GM12878 (cell line): ENCODE results near the gene TRIM26. TPM values are rescaled to one million over a fixed set of nuclear protein-coding genes. Genes with fewer than 3 reads are reported as not detected.

ENCODE experiments used
- ATAC-seq: fragments of 200-7000 bp; cut with Tn5 transposase; 3 replicates; pipeline ENCODE4 v1.9.1; 2020; ENCODE audit warnings: mild to moderate bottlenecking, moderate library complexity
- BruUV-seq: library from RNA; stranded (reverse); fragments of 400-500 nt; replicated peaks from 2 replicates; lab custom pipeline; 2021; lab: Mats Ljungman, UMichigan
- CTCF ChIA-PET: fragments of 300-600 bp; sonication (Branson Sonifier 250); formaldehyde crosslinking; extraction: SDS; loops from one replicate; lab custom pipeline; 2021; ENCODE audit warnings: inconsistent platforms; lab: Yijun Ruan, JAX
- POLR2A ChIA-PET: fragments of 350-600 bp; formaldehyde crosslinking; extraction: SDS; loops from one replicate; lab custom pipeline; 2021; ENCODE audit warnings: inconsistent platforms; lab: Charles Lee
- RAD21 ChIA-PET: fragments of 300-600 bp; sonication (Branson Sonifier 250); formaldehyde crosslinking; loops from one replicate; lab custom pipeline; 2023; ENCODE audit warnings: antibody characterized with exemption; ENCODE audit not compliant: unreplicated experiment; lab: Charles Lee
- SMC1A ChIA-PET: fragments of 300-600 bp; sonication (Branson Sonifier 250); formaldehyde crosslinking; loops from one replicate; lab custom pipeline; 2023; ENCODE audit not compliant: unreplicated experiment, uncharacterized antibody; lab: Charles Lee
- DNase-seq: peaks from one replicate; pipeline ENCODE4 v3.0.0-alpha.2; 2011; ENCODE audit warnings: low read depth, low spot score
- FAIRE-seq: peaks from 3 replicates; lab custom pipeline; 2011; peaks lifted over from hg19 to GRCh38; lab: Jason Lieb, UNC
- H2AFZ ChIP-seq: 2 replicates; pipeline ENCODE4 v1.6.0; 2011; ENCODE audit warnings: low read depth, low read length, control low read depth; ENCODE audit not compliant: control insufficient read depth
- H3K27ac ChIP-seq: 2 replicates; pipeline ENCODE4 v1.5.1; 2011; ENCODE audit warnings: control low read depth; ENCODE audit not compliant: control insufficient read depth, insufficient read depth
- H3K27me3 ChIP-seq, 2 experiments: replicated peaks in 1 of 2; 2 replicates each; pipeline versions ENCODE4 v1.6.0 to v1.6.1; 2011; ENCODE audit warnings: low read length in 1 of 2; ENCODE audit not compliant: control insufficient read depth in 2 of 2, insufficient read depth in 2 of 2
- H3K36me3 ChIP-seq, 2 experiments: 2 replicates each; pipeline ENCODE4 v1.5.1; 2011; ENCODE audit warnings: low read length in 1 of 2; ENCODE audit not compliant: control insufficient read depth in 2 of 2, insufficient read depth in 2 of 2
- H3K4me1 ChIP-seq: 2 replicates; pipeline ENCODE4 v1.6.1; 2011; ENCODE audit warnings: mild to moderate bottlenecking, low read length, moderate library complexity, mixed read lengths; ENCODE audit not compliant: control insufficient read depth, insufficient read depth
- H3K4me2 ChIP-seq: 2 replicates; pipeline ENCODE4 v1.6.0; 2011; ENCODE audit warnings: control low read depth; ENCODE audit not compliant: control insufficient read depth, insufficient read depth
- H3K4me3 ChIP-seq: fragments of 200-600 bp; sonication (generic); 2 replicates; pipeline ENCODE4 v1.5.1; 2016
- H3K79me2 ChIP-seq: 2 replicates; pipeline ENCODE4 v1.6.0; 2011; ENCODE audit warnings: low read length; ENCODE audit not compliant: control insufficient read depth, insufficient read depth
- H3K9ac ChIP-seq: 2 replicates; pipeline ENCODE4 v1.8.0; 2011; ENCODE audit warnings: low read length, control low read depth, mixed read lengths; ENCODE audit not compliant: control insufficient read depth, insufficient read depth
- H3K9me3 ChIP-seq: replicated peaks from 3 replicates; pipeline ENCODE4 v1.5.1; 2011; ENCODE audit warnings: mild to moderate bottlenecking, low read length; ENCODE audit not compliant: control insufficient read depth, insufficient read depth
- H4K20me1 ChIP-seq: 2 replicates; pipeline ENCODE4 v1.6.0; 2011; ENCODE audit not compliant: control insufficient read depth, insufficient read depth
- ATF2 ChIP-seq: IDR thresholded peaks from 2 replicates; pipeline ENCODE4 v1.6.1; 2012; ENCODE audit warnings: low read length, inconsistent platforms
- ESRRA ChIP-seq: IDR thresholded peaks from 2 replicates; pipeline ENCODE4 v1.6.1; 2012; ENCODE audit warnings: mild to moderate bottlenecking, low read length, improper control_type of control experiment
- IKZF1 ChIP-seq: fragments of 450-650 bp; conservative IDR thresholded peaks from 2 replicates; pipeline ENCODE4 v1.6.1; 2017; ENCODE audit warnings: antibody characterized with exemption, mild to moderate bottlenecking
- MTA2 ChIP-seq: fragments of 450-650 bp; IDR thresholded peaks from 2 replicates; pipeline ENCODE4 v1.6.1; 2016; ENCODE audit warnings: low read depth, mild to moderate bottlenecking, moderate library complexity
- NKRF ChIP-seq: fragments of 450-650 bp; conservative IDR thresholded peaks from 2 replicates; pipeline ENCODE4 v1.6.1; 2017; ENCODE audit warnings: mild to moderate bottlenecking, moderate library complexity
- RUNX3 ChIP-seq: IDR thresholded peaks from 2 replicates; pipeline ENCODE4 v1.6.1; 2012; ENCODE audit warnings: low read length, inconsistent platforms
- STAT1 ChIP-seq: fragments of 450-650 bp; conservative IDR thresholded peaks from 2 replicates; pipeline ENCODE4 v1.6.1; 2014; ENCODE audit warnings: antibody characterized with exemption, mild to moderate bottlenecking
- TBL1XR1 ChIP-seq: IDR thresholded peaks from 2 replicates; pipeline ENCODE4 v1.6.1; 2012; ENCODE audit warnings: low read depth, low read length, improper control_type of control experiment
- YBX1 ChIP-seq: fragments of 450-650 bp; IDR thresholded peaks from 2 replicates; pipeline ENCODE4 v1.6.1; 2016; ENCODE audit warnings: antibody characterized with exemption
- ZSCAN29 ChIP-seq: fragments of 450-650 bp; IDR thresholded peaks from 2 replicates; pipeline ENCODE4 v1.6.1; 2017; ENCODE audit warnings: mild to moderate bottlenecking, moderate library complexity
- WGBS: methylation state at CpG from one replicate; pipeline ENCODE4 v1.1.6; 2016; ENCODE audit warnings: low lambda C conversion rate; ENCODE audit not compliant: insufficient replicate concordance, insufficient coverage; ENCODE audit errors: missing lambda C conversion rate; 5-methylcytosine and 5-hydroxymethylcytosine counted together
- in situ Hi-C: fragments of 300-500 bp; cut with MboI; formaldehyde crosslinking; loops from 9 replicates; pipeline ENCODE4 v1.14.3; 2018; ENCODE audit warnings: mixed read lengths
- intact Hi-C: fragments of 100-400 bp; cut with micrococcal nuclease; formaldehyde crosslinking; loops from one replicate; pipeline ENCODE4 v1.14.2; 2022; ENCODE audit not compliant: unreplicated experiment
- polyA plus RNA-seq, 11 experiments: library from polyadenylated mRNA; depleted of rRNA in 4 of 11; unstranded in 6 of 11; stranded (reverse) in 5 of 11; fragments of >200 nt; fragmentation: Nextera tagmentation in 4 of 11; fragmentation: Illumina TruSeq in 1 of 11; extraction: Ambion mirVana in 4 of 11; extraction: Trizol in 1 of 11; gene quantifications; 1 replicate in 1 of 11; 2 replicates in 10 of 11; pipeline versions ENCODE4 v1.2.1 to v1.2.3, GENCODE V29; 2011 to 2016; ENCODE audit warnings: inconsistent platforms in 2 of 11, missing spikeins in 2 of 11, low read depth in 1 of 11
- total RNA-seq, 4 experiments: library from RNA; depleted of rRNA in 3 of 4; stranded (reverse); fragments of >200 nt in 3 of 4; fragmentation: Illumina TruSeq in 1 of 4; extraction: Trizol in 1 of 4; gene quantifications; 2 replicates each; pipeline versions ENCODE4 v1.2.1 to v1.2.3, GENCODE V29; 2013 to 2021
- TF ChIP-seq, protein P1 (sequence below): fragments of 450-650 bp; IDR thresholded peaks from 2 replicates; pipeline ENCODE4 v1.6.1; 2017; ENCODE audit warnings: mild to moderate bottlenecking, low read depth, inconsistent platforms; ENCODE audit not compliant: poor library complexity, severe bottlenecking
- TF ChIP-seq, protein P2 (sequence below): fragments of 450-650 bp; IDR thresholded peaks from 2 replicates; pipeline ENCODE4 v1.6.1; 2016; ENCODE audit warnings: mild to moderate bottlenecking

Gene TRIM26
- total and polyA plus RNA-seq, 10 of the 15 experiments (the other 5 are each of a cell fraction or from before 2014, with no cell fraction given) = 13.1 to 79.6 (median 63.6) TPM

- BruUV-seq = no TSS peak
- ChIA-PET RAD21 (no interaction called here), SMC1A (no interaction called here), POLR2A (no interaction called here), CTCF (no interaction called here)
- no peak for ATAC-seq
- no peak overlapping the region for H2AFZ ChIP-seq
- TF ChIP-seq NKRF = no peak
- no peak for TF ChIP-seq ZSCAN29
- no peak for TF ChIP-seq RUNX3
- TF ChIP-seq ATF2 = no peak
- TF ChIP-seq ESRRA = no peak
- TF ChIP-seq STAT1 = no peak
- TF ChIP-seq IKZF1 = no peak
- TF ChIP-seq, protein P1, sequence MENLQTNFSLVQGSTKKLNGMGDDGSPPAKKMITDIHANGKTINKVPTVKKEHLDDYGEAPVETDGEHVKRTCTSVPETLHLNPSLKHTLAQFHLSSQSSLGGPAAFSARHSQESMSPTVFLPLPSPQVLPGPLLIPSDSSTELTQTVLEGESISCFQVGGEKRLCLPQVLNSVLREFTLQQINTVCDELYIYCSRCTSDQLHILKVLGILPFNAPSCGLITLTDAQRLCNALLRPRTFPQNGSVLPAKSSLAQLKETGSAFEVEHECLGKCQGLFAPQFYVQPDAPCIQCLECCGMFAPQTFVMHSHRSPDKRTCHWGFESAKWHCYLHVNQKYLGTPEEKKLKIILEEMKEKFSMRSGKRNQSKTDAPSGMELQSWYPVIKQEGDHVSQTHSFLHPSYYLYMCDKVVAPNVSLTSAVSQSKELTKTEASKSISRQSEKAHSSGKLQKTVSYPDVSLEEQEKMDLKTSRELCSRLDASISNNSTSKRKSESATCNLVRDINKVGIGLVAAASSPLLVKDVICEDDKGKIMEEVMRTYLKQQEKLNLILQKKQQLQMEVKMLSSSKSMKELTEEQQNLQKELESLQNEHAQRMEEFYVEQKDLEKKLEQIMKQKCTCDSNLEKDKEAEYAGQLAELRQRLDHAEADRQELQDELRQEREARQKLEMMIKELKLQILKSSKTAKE = no peak
- TF ChIP-seq TBL1XR1 = no peak
- TF ChIP-seq YBX1 = no peak
- no peak for TF ChIP-seq MTA2
- TF ChIP-seq, protein P2, sequence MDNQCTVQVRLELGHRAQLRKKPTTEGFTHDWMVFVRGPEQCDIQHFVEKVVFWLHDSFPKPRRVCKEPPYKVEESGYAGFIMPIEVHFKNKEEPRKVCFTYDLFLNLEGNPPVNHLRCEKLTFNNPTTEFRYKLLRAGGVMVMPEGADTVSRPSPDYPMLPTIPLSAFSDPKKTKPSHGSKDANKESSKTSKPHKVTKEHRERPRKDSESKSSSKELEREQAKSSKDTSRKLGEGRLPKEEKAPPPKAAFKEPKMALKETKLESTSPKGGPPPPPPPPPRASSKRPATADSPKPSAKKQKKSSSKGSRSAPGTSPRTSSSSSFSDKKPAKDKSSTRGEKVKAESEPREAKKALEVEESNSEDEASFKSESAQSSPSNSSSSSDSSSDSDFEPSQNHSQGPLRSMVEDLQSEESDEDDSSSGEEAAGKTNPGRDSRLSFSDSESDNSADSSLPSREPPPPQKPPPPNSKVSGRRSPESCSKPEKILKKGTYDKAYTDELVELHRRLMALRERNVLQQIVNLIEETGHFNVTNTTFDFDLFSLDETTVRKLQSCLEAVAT = no peak
- H3K27ac ChIP-seq = no peak overlapping the region
- no peak overlapping the region for H3K9ac ChIP-seq
- intact Hi-C loops (no loop called here), in situ Hi-C loops (no loop called here)
- H3K4me1 ChIP-seq = peaks cover 4% of the 10 kb centered on the region; the same call in 1 of the 2 replicates
- no peaks in the 10 kb centered on the region for H3K9me3 ChIP-seq
- H3K79me2 ChIP-seq = no peaks in the 10 kb centered on the region
- H3K4me2 ChIP-seq = no peak overlapping the region
- WGBS = 2% methylated on average over 4 of the region's 4 CpGs
- no peaks in the 10 kb centered on the region for H3K36me3 ChIP-seq
- no peak for DNase-seq
- no peak overlapping the region for H3K4me3 ChIP-seq
- no peak for FAIRE-seq
- H4K20me1 ChIP-seq = no peaks in the 10 kb centered on the region
- peaks cover 2% of the 10 kb centered on the region in 2 experiments; a peak in 3 of 4 replicates for H3K27me3 ChIP-seq
These were observed 57.0 kb downstream of the TRIM26 start for GRCh38 chr6:30156262-30156599.
